Measurements from ENCODE around the gene ACP2. TPM values are rescaled to one million over a fixed set of nuclear protein-coding genes. Genes with fewer than 3 reads are reported as not detected.
A peak's percentile ranks its signal among the peaks of the same experiment; 100 is the strongest.

The ACP2 gene
- total RNA-seq, 1 donor from 2014 or later: 21.2 TPM

- DNase-seq (ENCODE audit: low spot score in 2 of 2): no peak
- no peak for FAIRE-seq
These were observed 3.9 kb downstream of the ACP2 start for GRCh38 chr11:47244448-47245350.

- no peak for FAIRE-seq
- DNase-seq (ENCODE audit: low spot score in 2 of 2): no peak
These were observed 5.2 kb downstream of the ACP2 start for GRCh38 chr11:47243454-47243853.

GRCh38 chr11:47242596-47243192, 5.9 kb downstream of the ACP2 start:
- FAIRE-seq: no peak
- DNase-seq (ENCODE audit: low spot score in 2 of 2): no peak

- FAIRE-seq: no peak
These were observed 6.7 kb downstream of the ACP2 start for GRCh38 chr11:47241841-47242301.

GRCh38 chr11:47239852-47240251, 8.8 kb downstream of the ACP2 start:
- FAIRE-seq (no peak), DNase-seq (ENCODE audit: low spot score in 2 of 2) (no peak)

More at GRCh38 chr11:47241841-47242301, 6.7 kb downstream of the ACP2 start:
- DNase-seq (ENCODE audit: low spot score in 2 of 2): no peak

- no peak for FAIRE-seq
These were observed 12.1 kb downstream of the ACP2 start for GRCh38 chr11:47236482-47236881.

GRCh38 chr11:47235163-47235562, 13.5 kb downstream of the ACP2 start:
- no peak for DNase-seq (ENCODE audit: low spot score in 2 of 2)
- no peak for FAIRE-seq

More at GRCh38 chr11:47236482-47236881, 12.1 kb downstream of the ACP2 start:
- DNase-seq (ENCODE audit: low spot score in 2 of 2): no peak

- DNase-seq (ENCODE audit: low spot score in 2 of 2): no peak
- no peak for FAIRE-seq
These were observed 13.9 kb downstream of the ACP2 start for GRCh38 chr11:47234669-47235100.

GRCh38 chr11:47233989-47234668, 14.5 kb downstream of the ACP2 start:
- FAIRE-seq (no peak), DNase-seq (ENCODE audit: low spot score in 2 of 2) (no peak)

GRCh38 chr11:47233051-47233450, 15.6 kb downstream of the ACP2 start:
- DNase-seq (ENCODE audit: low spot score in 2 of 2): no peak
- FAIRE-seq: no peak

GRCh38 chr11:47229161-47229560, 19.5 kb downstream of the ACP2 start:
- FAIRE-seq (no peak), DNase-seq (ENCODE audit: low spot score in 2 of 2) (no peak)

- no peak for DNase-seq (ENCODE audit: low spot score in 2 of 2)
- no peak for FAIRE-seq
These were observed 22.8 kb downstream of the ACP2 start for GRCh38 chr11:47225552-47226400.

- FAIRE-seq (no peak), DNase-seq (ENCODE audit: low spot score in 2 of 2) (no peak)
These were observed 25.9 kb downstream of the ACP2 start for GRCh38 chr11:47222696-47223095.

- FAIRE-seq: no peak
- no peak for DNase-seq (ENCODE audit: low spot score in 2 of 2)
These were observed 28.2 kb downstream of the ACP2 start for GRCh38 chr11:47220401-47220821.

GRCh38 chr11:47216121-47216798, 32.4 kb downstream of the ACP2 start:
- FAIRE-seq (no peak), DNase-seq (ENCODE audit: low spot score in 2 of 2) (no peak)

- DNase-seq (ENCODE audit: low spot score in 2 of 2): no peak
- FAIRE-seq: no peak
These were observed 33.2 kb downstream of the ACP2 start for GRCh38 chr11:47215366-47215910.

GRCh38 chr11:47213950-47214565, 34.6 kb downstream of the ACP2 start:
- peak; percentile 81 to 88 for DNase-seq (ENCODE audit: low spot score in 2 of 2)
- no peak for FAIRE-seq

- FAIRE-seq (no peak), DNase-seq (ENCODE audit: low spot score in 2 of 2) (no peak)
These were observed 35.7 kb downstream of the ACP2 start for GRCh38 chr11:47212938-47213337.

GRCh38 chr11:47208628-47209027, 40.0 kb downstream of the ACP2 start:
- no peak for DNase-seq (ENCODE audit: low spot score in 2 of 2)
- no peak for FAIRE-seq
